HL-60 (cell line): ENCODE data around the gene CFAP20DC.

ENCODE experiments used
- DNase-seq, 2 experiments: peaks; one replicate each; pipeline ENCODE4 v3.0.0-alpha.2; 2010 to 2020; ENCODE audit warnings: low read depth in 1 of 2, low spot score in 1 of 2
- H3K27ac ChIP-seq: fragments of 250-450 bp; sonication (Bioruptor Pico); replicated peaks from 2 replicates; pipeline ENCODE4 v1.5.1; 2020; ENCODE audit warnings: mild to moderate bottlenecking, moderate library complexity
- H3K27me3 ChIP-seq: fragments of 250-450 bp; sonication (Bioruptor Pico); 2 replicates; pipeline ENCODE4 v1.5.1; 2021; ENCODE audit warnings: mild to moderate bottlenecking, moderate library complexity; ENCODE audit not compliant: insufficient read depth, poor library complexity, severe bottlenecking
- H3K4me3 ChIP-seq: replicated peaks from 2 replicates; pipeline ENCODE4 v1.5.1; 2011; ENCODE audit warnings: mild to moderate bottlenecking, control low read depth, low read length; ENCODE audit not compliant: insufficient read depth
- CTCF ChIP-seq: IDR thresholded peaks from one replicate; pipeline ENCODE4 v1.5.1; 2011; ENCODE audit warnings: low read length, control low read depth, inconsistent platforms; ENCODE audit not compliant: insufficient read depth
- GABPA ChIP-seq: IDR thresholded peaks from 2 replicates; pipeline ENCODE4 v1.6.1; 2012; ENCODE audit warnings: low read depth
- POLR2AphosphoS5 ChIP-seq: IDR thresholded peaks from 2 replicates; pipeline ENCODE4 v1.6.1; 2012; ENCODE audit warnings: low read depth
- REST ChIP-seq: IDR thresholded peaks from 2 replicates; pipeline ENCODE4 v1.6.1; 2012; ENCODE audit warnings: low read depth; ENCODE audit not compliant: insufficient replicate concordance
- SPI1 ChIP-seq: IDR thresholded peaks from 2 replicates; pipeline ENCODE4 v1.6.1; 2012; ENCODE audit warnings: low read depth, mild to moderate bottlenecking, borderline replicate concordance

Gene CFAP20DC

GRCh38 chr3:58991026-58991425 lies 58.8 kb downstream of the CFAP20DC start:
- Histone ChIP-seq H3K27me3 (no peaks in the 10 kb centered on the region), H3K27ac (no peak overlapping the region), H3K4me3 (no peak overlapping the region)
- TF ChIP-seq REST: no peak
- TF ChIP-seq CTCF: no peak
- no peak for TF ChIP-seq SPI1
- TF ChIP-seq GABPA: no peak
- TF ChIP-seq POLR2AphosphoS5: no peak
- no peak for DNase-seq

GRCh38 chr3:58989955-58990354 lies 59.9 kb downstream of the CFAP20DC start:
- no peak overlapping the region for H3K27ac ChIP-seq
- no peak overlapping the region for H3K4me3 ChIP-seq
- H3K27me3 ChIP-seq: no peaks in the 10 kb centered on the region
- TF ChIP-seq REST (no peak), GABPA (no peak), SPI1 (no peak), CTCF (no peak), POLR2AphosphoS5 (no peak)
- no peak for DNase-seq

GRCh38 chr3:58989163-58989562 lies 60.7 kb downstream of the CFAP20DC start:
- H3K27ac ChIP-seq: no peak overlapping the region
- no peaks in the 10 kb centered on the region for H3K27me3 ChIP-seq
- TF ChIP-seq REST: no peak
- no peak for TF ChIP-seq SPI1
- TF ChIP-seq POLR2AphosphoS5: no peak
- no peak for TF ChIP-seq GABPA
- no peak for TF ChIP-seq CTCF
- no peak overlapping the region for H3K4me3 ChIP-seq
- no peak for DNase-seq
